Measurements from ENCODE around the gene FHIT.

FHIT gene

GRCh38 chr3:59737241-59737640, 1514.0 kb downstream of the FHIT start:
- no peak overlapping the region for H3K4me3 ChIP-seq

GRCh38 chr3:59734061-59734460, 1517.2 kb downstream of the FHIT start:
- H3K4me3 ChIP-seq: no peak overlapping the region
- H3K27ac ChIP-seq: no peak overlapping the region

More at GRCh38 chr3:59737241-59737640, 1514.0 kb downstream of the FHIT start:
- H3K27ac ChIP-seq: no peak overlapping the region

GRCh38 chr3:59733041-59733809, 1518.0 kb downstream of the FHIT start:
- no peak overlapping the region for H3K27ac ChIP-seq
- H3K4me3 ChIP-seq: no peak overlapping the region

GRCh38 chr3:59731943-59732342, 1519.3 kb downstream of the FHIT start:
- H3K27ac ChIP-seq: no peak overlapping the region
- no peak overlapping the region for H3K4me3 ChIP-seq

- Histone ChIP-seq H3K27ac (no peak overlapping the region), H3K4me3 (no peak overlapping the region)
Measured at GRCh38 chr3:59730591-59730990, 1520.7 kb downstream of the FHIT start.

GRCh38 chr3:59728587-59728908, 1522.7 kb downstream of the FHIT start:
- no peak overlapping the region for H3K27ac ChIP-seq
- no peak overlapping the region for H3K4me3 ChIP-seq

GRCh38 chr3:59727902-59728586, 1523.2 kb downstream of the FHIT start:
- no peak overlapping the region for H3K27ac ChIP-seq
- H3K4me3 ChIP-seq: no peak overlapping the region

- Histone ChIP-seq H3K27ac (no peak overlapping the region), H3K4me3 (no peak overlapping the region)
Measured at GRCh38 chr3:59726279-59726678, 1525.0 kb downstream of the FHIT start.

- Histone ChIP-seq H3K27ac (no peak overlapping the region), H3K4me3 (no peak overlapping the region)
Measured at GRCh38 chr3:59717679-59718205, 1533.5 kb downstream of the FHIT start.

GRCh38 chr3:59714066-59714465, 1537.2 kb downstream of the FHIT start:
- Histone ChIP-seq H3K4me3 (no peak overlapping the region), H3K27ac (no peak overlapping the region)

GRCh38 chr3:59710554-59710953, 1540.7 kb downstream of the FHIT start:
- no peak overlapping the region for H3K4me3 ChIP-seq
- no peak overlapping the region for H3K27ac ChIP-seq

- no peak overlapping the region for H3K27ac ChIP-seq
- H3K4me3 ChIP-seq: no peak overlapping the region
Measured at GRCh38 chr3:59709702-59710553, 1541.3 kb downstream of the FHIT start.

GRCh38 chr3:59708202-59708601, 1543.0 kb downstream of the FHIT start:
- Histone ChIP-seq H3K27ac (no peak overlapping the region), H3K4me3 (no peak overlapping the region)

GRCh38 chr3:59704292-59704691, 1547.0 kb downstream of the FHIT start:
- H3K27ac ChIP-seq: no peak overlapping the region
- H3K4me3 ChIP-seq: no peak overlapping the region

GRCh38 chr3:59699648-59700320, 1551.5 kb downstream of the FHIT start:
- Histone ChIP-seq H3K27ac (no peak overlapping the region), H3K4me3 (no peak overlapping the region)
